ENCODE results near the gene SMARCAD1.
A peak's percentile ranks its signal among the peaks of the same experiment; 100 is the strongest.

The SMARCAD1 gene

GRCh38 chr4:94207469-94208224 lies at the start of gene SMARCAD1:
SMARCAD1 (plus strand) TSS chr4:94207865; CDS start chr4:94208395, 530 bp downstream.
- DNase-seq, result peak; percentile 93

DNA sequence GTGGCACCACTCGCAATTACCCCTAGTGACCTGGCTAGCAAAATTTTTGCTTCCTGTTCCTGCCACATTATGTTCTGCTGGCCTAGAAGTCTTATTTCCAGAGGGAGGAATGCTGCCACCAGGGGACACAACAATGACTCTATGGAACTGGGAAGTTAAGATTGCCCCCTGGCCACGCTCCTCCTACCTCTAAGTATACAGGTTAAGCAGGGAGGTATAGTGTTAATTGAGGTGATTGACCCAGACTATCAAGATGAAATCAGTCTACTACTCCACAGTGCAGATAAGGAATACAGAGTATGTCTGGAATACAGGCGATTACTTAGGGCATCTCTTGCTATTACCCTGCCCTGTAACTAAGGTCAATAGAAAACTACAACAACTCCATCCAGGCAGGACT lies 48.8 kb upstream of the SMARCAD1 start:
- no peak for DNase-seq

- DNase-seq, result no peak
Observed at GRCh38 chr4:94159790-94160189, 47.9 kb upstream of the SMARCAD1 start.

DNA sequence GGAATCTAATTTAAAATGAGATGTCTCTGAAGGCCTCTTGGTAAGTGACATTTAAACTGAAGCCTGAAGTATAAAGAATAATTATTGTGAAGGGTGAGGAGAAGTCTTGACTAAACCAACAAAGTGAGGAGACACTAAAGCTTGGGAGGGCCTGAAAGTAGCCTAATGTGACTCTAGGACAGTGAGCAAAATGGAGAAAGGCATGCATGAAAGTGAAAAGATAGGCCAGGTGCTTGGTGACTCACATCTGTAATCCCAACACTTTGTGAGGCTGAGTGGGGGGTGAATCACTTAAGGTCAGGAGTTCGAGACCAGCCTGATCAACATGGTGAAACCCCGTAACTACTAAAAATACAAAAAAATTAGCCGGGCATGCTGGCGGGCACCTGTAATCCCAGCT lies 46.9 kb upstream of the SMARCAD1 start:
- DNase-seq, result no peak

- DNase-seq, result no peak
Observed at GRCh38 chr4:94165256-94165655, 42.4 kb upstream of the SMARCAD1 start.

GRCh38 chr4:94168321-94168720 lies 39.3 kb upstream of the SMARCAD1 start:
- no peak for DNase-seq

- no peak for DNase-seq
Observed at GRCh38 chr4:94169803-94170372, 37.8 kb upstream of the SMARCAD1 start.

- DNase-seq, result peak; percentile 8
Observed at GRCh38 chr4:94171616-94172015, 36.0 kb upstream of the SMARCAD1 start.

DNA sequence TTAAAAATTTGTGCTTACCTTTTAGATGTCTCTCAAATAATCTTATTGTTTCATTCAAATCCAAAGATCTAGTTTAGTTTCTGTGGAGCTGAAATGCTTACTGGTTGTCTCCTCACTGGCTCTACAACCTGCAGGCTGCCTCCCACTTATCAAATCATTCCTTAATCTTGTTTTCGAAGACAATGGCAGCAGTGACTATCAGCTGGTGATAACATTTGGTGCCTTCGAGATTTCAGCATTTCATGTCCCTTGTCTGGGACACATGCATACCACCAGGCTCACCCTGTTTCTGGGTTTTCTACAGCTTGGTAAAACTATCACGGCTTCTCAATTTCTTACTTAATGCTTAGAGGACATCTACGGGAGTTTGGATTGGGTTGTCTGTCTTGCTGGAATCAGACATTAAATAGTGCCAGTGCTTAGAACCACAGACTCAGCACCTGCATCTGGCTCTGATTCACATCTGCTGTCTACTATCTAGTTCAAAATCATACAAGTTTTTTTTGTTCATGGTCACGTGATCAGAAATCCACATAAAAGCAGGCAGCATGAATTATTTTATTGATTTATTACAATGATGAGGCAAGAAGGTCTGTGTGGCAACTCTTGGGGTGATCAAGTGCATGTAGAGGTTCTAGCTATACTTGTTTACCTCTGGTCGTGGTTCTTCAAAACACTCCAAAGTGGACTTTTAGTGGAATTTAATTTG lies 32.0 kb upstream of the SMARCAD1 start:
- no peak for DNase-seq

- DNase-seq, result no peak
Observed at GRCh38 chr4:94177822-94178221, 29.8 kb upstream of the SMARCAD1 start.

GRCh38 chr4:94181815-94182214 lies 25.9 kb upstream of the SMARCAD1 start:
- DNase-seq, result no peak

DNA sequence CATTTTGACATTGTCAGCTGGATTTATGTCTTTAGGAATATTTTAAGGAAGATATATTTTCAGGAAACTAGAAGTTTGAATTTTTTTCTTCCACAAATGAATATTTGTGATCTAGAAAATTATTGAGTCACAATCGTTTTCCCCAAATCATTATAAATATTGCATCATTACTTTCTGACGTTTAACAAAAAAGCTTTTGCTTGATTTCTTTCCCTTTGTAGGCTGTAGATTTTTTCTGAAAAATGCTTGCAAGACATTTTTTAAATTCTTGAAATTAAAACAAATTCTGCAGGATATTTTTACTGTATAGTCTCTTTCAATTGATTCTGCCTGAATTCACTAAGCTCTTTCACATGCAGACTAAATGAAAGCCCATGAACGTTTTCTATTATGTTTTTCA lies 4.9 kb upstream of the SMARCAD1 start:
- DNase-seq, result no peak

DNA sequence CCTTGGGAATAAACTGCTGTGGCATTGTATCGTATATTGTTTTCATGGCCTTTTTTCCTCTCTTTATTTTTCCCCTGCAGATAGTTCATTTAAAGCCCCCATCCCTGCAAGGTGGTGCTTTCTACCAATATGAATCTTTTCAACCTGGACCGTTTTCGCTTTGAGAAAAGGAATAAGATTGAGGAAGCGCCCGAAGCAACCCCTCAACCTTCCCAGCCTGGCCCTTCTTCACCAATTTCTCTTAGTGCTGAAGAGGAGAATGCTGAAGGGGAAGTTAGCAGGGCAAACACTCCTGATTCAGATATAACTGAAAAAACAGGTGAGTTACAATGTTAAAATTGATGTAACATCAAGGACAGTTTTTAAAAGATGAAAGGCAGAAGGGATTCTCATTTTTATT lies 601 bp downstream of the SMARCAD1 start:
- peak; percentile 13 for DNase-seq

DNA sequence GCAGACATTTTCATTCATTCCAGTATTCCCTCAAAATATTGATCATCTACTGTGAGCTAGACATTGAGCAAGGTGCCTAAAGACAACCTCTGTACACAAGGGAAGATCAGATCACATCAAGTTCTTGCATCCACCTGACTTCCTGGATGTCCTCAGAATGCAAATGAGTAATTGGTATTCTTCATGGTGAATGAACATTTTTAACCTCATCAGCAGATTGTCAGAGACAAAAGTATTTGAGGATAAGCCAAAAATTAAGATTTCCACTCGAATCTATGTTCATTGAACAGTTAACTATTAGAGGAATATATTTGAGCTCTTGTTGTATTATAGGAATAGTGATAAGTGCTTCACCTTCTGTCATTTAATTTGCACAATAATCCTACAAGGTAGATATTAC lies 1.3 kb downstream of the SMARCAD1 start:
- DNase-seq, result no peak

DNA sequence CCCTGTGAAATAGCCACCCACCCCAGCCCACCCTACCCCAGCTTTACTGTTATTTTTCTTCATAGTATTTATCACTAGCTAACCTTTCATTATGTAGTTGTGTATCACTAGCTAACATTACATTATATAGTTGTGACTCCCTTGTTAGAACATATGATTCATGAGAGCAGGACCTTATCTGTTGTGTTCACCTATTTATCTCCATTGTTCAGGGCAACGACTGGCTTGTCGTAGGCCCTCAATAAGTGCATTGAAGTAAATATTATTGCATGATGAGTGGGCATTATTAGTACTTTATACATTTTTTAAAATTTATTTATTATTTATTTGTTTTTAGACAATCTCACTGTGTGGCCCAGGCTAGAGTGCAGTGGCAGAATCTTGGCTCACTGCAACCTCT lies 4.2 kb downstream of the SMARCAD1 start:
- DNase-seq, result no peak

- DNase-seq, result no peak
Observed at GRCh38 chr4:94214703-94215319, 7.1 kb downstream of the SMARCAD1 start.

DNA sequence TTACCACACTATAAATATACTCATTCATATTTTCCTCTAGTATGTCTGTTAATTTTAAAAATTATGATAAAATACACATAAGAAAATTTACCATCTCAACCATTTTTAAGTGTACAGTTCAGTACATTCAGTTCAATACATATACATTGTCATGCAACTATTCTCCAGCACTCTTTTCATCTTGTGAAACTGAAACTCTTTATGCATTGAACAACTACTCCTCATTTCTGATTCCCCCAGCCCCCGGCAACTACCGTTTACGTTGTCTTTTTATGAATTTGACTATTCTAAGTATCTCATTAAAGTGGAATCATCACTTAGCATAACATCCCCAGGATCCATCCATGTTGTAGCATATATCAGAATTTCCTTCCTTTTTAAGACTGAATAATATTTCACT lies 8.7 kb downstream of the SMARCAD1 start:
- DNase-seq, result no peak

DNA sequence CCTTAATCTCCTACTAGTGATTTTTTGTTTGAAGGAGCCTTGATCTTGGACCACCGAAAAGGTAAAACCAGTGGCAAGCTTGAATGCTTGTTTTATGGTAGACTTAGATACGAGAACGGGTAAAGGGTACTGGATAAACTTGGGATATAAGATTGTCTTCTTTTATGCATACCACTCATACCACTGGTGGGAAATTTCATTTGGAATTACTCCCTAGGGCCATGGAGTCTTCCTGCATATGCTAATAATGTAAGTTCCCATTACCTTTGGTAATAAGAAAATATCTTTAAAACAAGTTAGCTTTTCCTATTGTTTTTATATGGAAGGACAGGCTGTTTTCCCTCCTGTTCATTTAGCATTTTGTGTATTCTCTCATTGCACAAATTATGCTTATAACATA lies 11.7 kb downstream of the SMARCAD1 start:
- no peak for DNase-seq

- DNase-seq, result no peak
Observed at GRCh38 chr4:94221916-94222315, 14.3 kb downstream of the SMARCAD1 start.

DNA sequence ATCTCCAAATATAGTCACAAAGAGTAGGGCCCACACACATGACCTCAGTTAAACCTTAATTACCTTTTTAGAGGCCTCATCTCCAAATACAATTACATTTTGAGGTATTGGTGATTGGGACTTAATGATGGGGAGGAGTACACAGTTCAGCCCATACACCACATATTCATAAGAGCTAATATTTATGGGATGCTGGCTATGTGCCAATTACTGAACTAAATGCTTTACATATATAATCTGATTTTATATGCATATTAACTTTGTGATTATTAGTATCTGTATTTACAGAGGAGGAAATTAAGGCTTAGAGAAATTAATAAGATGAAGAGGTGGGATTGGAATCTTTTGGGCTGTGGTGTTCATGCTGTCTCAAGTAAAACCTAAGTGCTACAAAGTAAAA lies 17.8 kb downstream of the SMARCAD1 start:
- no peak for DNase-seq

DNA sequence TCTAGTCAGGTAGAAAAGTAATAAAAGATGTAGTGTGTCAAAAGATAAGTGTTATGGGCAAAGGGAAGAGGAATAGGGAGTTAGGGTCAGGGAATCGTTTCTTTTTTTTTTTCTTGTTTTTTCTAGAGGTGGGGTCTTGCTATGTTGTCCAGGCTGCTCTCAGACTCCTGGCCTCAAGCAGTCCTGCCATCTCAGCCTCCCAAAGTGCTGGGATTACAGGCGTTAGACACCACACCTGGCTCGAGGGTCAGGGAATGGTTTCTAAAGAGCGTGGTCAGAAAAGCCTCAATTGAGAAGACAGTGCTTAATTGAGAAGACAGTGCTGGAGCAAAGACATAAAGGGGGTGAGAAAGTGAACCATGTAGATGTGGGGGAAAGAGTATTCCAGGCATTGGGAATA lies 19.1 kb downstream of the SMARCAD1 start:
- DNase-seq, result no peak

DNA sequence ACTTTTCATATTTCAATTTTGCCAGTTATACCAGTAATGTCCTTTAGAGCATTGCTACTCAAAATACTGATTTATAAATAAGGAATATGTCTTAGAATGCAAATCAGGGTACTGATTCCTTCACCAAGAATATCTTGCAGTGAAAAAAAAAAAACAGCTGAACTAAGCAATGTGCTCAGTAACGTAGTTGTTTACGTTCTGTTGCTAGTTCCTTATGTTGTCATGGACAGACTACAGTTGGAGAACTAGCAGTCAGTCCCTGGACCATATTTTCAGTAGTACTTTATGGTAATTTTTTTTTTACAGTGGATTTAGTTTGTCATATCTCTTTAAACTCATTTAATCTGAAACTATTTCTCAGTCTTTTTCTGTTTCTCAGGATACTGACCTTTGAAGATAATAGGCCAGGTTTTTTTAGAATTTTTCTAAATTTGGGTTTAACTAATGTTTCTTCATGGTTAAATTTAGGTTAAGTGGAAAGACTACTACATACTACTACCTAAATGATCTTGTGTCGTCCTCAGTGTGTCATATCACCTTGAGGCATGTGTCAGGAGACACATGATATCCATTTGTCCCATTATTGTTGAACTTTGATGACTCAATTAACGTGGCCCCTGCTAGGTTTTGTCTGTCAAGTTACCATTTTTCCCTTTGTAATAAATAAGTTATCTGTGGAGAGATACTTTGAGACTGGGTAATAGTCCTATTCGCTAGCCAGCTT lies 21.0 kb downstream of the SMARCAD1 start:
- no peak for DNase-seq

DNA sequence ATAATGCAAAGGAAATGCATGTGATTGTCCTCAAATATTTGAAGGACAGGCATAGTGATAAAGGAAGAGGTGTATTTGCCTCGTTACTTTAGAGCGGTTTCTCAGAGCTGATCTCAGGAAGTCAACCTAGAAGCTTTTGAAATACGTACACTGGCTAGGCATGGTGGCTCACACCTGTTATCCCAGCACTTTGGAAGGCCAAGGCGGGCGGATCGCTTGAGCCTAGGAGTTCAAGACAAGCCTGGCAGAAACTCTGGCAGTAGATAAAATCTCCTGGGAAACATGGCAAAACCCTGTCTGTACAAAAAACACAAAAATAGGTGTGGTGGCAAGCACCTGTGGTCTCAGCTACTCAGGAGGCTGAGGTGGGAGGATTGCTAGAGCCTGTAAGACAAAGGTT lies 24.9 kb downstream of the SMARCAD1 start:
- DNase-seq, result no peak
